GM19452 (cell line): Measurements from ENCODE around the gene RPP21.
"Not testable (repeated sequence)": the region's sequence is repeated elsewhere in the genome, so short reads cannot be mapped to it uniquely, and the experiment has no call there.

ENCODE experiments used
- ATAC-seq: cut with Tn5 transposase; IDR thresholded peaks from one replicate; pipeline ENCODE4 v1.9.1; 2021; ENCODE audit not compliant: unreplicated experiment

The RPP21 gene

DNA sequence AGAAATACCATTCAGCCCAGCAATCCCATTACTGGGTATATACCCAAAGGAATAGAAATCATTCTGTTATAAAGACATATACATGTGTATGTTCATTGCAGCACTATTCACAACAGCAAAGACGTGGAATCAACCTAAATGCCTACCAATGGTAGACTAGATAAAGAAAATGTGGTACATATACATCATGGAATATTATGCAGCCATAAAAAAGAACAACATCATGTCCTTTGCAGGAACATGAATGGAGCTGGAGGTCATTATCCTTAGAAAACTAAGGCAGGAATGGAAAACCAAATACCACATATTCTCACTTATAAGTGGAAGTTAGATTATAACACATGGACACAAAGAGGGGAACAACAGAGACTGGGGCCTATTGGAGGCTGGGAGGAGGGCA lies 24.3 kb downstream of the RPP21 start:
- not testable (repeated sequence) for ATAC-seq

DNA sequence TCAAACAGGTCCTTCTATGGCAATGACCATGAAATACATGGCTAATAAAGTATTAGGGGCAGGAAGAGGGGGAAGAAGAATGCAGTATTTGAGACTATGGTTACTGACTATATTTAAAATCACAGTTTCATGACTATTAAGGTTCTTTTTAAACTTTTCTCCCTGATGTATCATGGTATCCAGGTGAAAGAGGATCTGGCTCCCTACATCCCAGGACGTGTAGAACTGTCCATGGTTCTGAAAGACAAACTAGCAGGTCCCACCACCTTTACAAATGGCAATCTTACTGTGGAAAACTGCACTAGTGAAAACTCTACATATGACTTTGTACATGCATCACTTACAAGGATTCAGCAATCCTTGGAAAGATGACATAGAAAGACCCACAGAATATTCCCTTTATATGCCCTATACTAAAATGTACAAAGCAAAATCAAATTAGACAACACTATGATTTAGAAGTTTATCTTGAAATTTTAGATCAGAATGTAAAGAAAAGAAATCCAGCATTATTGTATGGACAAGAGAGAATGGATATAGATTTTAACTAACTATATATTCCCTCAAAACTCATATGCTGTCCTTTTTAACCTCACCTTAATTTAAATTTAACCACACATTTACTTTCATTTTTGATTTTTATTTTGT lies 33.5 kb downstream of the RPP21 start:
- no peak for ATAC-seq

DNA sequence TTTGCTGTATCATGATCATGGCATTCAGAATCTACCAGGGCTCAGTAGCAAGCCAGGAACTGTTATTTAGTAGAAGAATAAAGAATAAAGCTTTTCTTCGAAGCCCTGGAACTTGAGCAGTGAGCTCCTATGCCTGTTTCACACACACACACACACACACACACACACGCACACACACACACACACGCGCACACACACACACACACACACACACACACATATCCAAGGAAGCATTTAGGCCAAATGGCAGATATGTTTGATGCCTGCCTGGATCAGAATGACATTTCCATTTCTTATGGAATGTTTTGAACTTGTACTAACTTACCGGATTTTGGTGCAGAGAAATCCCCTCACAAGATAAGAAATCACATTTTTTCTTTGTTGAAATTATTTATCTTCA lies 35.5 kb downstream of the RPP21 start:
- no peak for ATAC-seq

DNA sequence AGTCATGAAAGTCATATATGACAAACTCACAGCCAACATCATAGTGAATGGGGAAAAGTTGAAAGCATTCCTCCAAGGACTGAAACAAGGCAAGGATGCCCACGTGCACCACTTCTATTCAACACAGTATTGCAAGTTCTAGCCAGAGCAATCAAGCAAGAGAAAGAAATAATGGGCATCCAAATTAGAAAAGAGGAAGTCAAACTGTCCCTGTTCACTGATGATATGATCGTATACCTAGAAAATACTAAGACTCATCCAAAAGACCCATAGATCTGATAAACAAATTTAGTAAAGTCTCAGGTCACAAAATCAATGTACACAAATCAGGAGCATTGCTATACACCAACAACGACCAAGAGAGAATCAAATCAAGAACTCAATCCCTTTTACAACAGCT lies 41.2 kb downstream of the RPP21 start:
- no peak for ATAC-seq

DNA sequence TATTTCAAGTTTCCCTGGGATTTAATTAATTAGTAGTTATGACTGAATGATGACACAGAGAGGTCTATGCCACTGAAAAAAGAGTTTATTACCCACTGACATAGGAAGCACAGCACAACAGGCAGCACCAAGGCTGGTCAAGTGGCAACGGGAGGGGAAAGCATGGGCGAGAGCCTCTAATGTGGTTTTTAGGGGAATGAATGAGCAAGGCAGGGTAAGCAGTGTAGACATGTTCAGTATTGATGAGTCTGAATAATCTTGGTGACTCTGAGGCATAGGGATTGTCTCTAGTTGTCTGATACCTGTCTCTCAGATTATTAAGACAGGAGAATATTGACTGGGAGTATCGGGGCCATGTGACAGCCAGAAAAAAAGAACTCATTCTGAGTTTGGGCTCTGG lies 46.3 kb downstream of the RPP21 start:
- no peak for ATAC-seq

DNA sequence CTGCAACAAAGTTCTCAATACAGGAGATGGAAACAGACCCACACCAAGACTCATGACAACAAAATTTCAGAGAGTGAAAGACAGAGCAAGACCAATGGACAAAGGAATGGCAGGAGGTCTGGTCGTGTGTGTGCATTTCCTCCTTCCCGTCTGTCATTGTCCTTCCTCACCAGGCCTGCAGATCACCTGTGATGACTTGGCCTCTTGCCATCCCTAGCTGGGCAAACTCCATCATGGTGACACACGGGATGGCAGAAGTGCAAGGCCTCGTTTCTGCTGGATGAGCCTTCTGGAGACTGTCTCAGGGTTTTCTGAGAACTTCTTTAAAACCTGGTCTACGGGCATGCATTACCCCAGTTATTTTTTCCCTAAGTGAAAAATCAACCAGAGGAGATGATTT lies 49.2 kb downstream of the RPP21 start:
- ATAC-seq: no peak
